GM23248 (cell line): ENCODE data around the gene AURKA. TPM values are rescaled to one million over a fixed set of nuclear protein-coding genes. Genes with fewer than 3 reads are reported as not detected.

Experiments used
- DNase-seq: peaks from one replicate; pipeline ENCODE4 v3.0.0-alpha.2; 2015
- H2AFZ ChIP-seq: fragments of 200-600 bp; sonication (generic); 2 replicates; pipeline ENCODE4 v1.6.1; 2016; ENCODE audit warnings: antibody characterized with exemption
- H3F3A ChIP-seq: fragments of 200-600 bp; sonication (generic); 2 replicates; pipeline ENCODE4 v1.6.1; 2016; ENCODE audit warnings: mild to moderate bottlenecking, antibody characterized with exemption, mixed run types; ENCODE audit not compliant: insufficient read depth
- H3K27ac ChIP-seq: fragments of 200-600 bp; sonication (generic); 2 replicates; pipeline ENCODE4 v1.5.1; 2016; ENCODE audit warnings: mild to moderate bottlenecking
- H3K27me3 ChIP-seq: fragments of 200-600 bp; sonication (generic); replicated peaks from 2 replicates; pipeline ENCODE4 v1.6.1; 2016; ENCODE audit warnings: mild to moderate bottlenecking; ENCODE audit not compliant: insufficient read depth
- H3K36me3 ChIP-seq: fragments of 200-600 bp; sonication (generic); 2 replicates; pipeline ENCODE4 v1.6.1; 2016; ENCODE audit warnings: low read depth, mild to moderate bottlenecking
- H3K4me1 ChIP-seq: fragments of 200-600 bp; sonication (generic); 2 replicates; pipeline ENCODE4 v1.6.1; 2016; ENCODE audit warnings: mild to moderate bottlenecking; ENCODE audit not compliant: insufficient read depth
- H3K4me2 ChIP-seq: fragments of 200-600 bp; sonication (generic); one replicate; pipeline ENCODE4 v1.6.1; 2016; ENCODE audit warnings: mild to moderate bottlenecking; ENCODE audit not compliant: unreplicated experiment
- H3K4me3 ChIP-seq: fragments of 200-600 bp; sonication (generic); 2 replicates; pipeline ENCODE4 v1.5.1; 2016; ENCODE audit warnings: mild to moderate bottlenecking
- H3K79me2 ChIP-seq: fragments of 200-600 bp; sonication (generic); 2 replicates; pipeline ENCODE4 v1.6.1; 2016; ENCODE audit warnings: mild to moderate bottlenecking; ENCODE audit not compliant: insufficient read depth
- H3K9ac ChIP-seq: fragments of 200-600 bp; sonication (generic); 2 replicates; pipeline ENCODE4 v1.6.1; 2016; ENCODE audit warnings: mild to moderate bottlenecking
- H3K9me2 ChIP-seq: fragments of 200-600 bp; sonication (generic); 2 replicates; pipeline ENCODE4 v1.6.1; 2016; ENCODE audit warnings: mixed run types, mild to moderate bottlenecking, moderate library complexity; ENCODE audit not compliant: insufficient read depth
- H3K9me3 ChIP-seq: fragments of 200-600 bp; sonication (generic); one replicate; pipeline ENCODE4 v1.6.1; 2017; ENCODE audit warnings: low read depth
- H4K20me1 ChIP-seq: fragments of 200-600 bp; sonication (generic); 2 replicates; pipeline ENCODE4 v1.6.0; 2016; ENCODE audit not compliant: insufficient read depth
- EZH2 ChIP-seq: fragments of 200-600 bp; sonication (generic); IDR thresholded peaks from 2 replicates; pipeline ENCODE4 v1.6.1; 2018; ENCODE audit warnings: antibody characterized with exemption, mild to moderate bottlenecking; ENCODE audit not compliant: insufficient read depth, poor library complexity, severe bottlenecking
- EZH2phosphoT487 ChIP-seq: fragments of 200-600 bp; sonication (generic); IDR thresholded peaks from 2 replicates; pipeline ENCODE4 v1.6.1; 2018; ENCODE audit warnings: antibody characterized with exemption, moderate library complexity, mild to moderate bottlenecking, low read depth; ENCODE audit not compliant: insufficient read depth
- WGBS, 2 experiments: methylation state at CpG; one replicate each; pipeline ENCODE4 v1.1.6; 2015 to 2017; ENCODE audit warnings: low lambda C conversion rate in 2 of 2, low coverage in 1 of 2; ENCODE audit errors: missing lambda C conversion rate in 2 of 2; 5-methylcytosine and 5-hydroxymethylcytosine counted together
- in situ Hi-C: fragments of 300-500 bp; cut with MboI; formaldehyde crosslinking; loops from 2 replicates; pipeline ENCODE4 v1.15.0; 2020
- polyA plus RNA-seq: library from polyadenylated mRNA; unstranded; fragments of >200 nt; fragmentation: Nextera tagmentation; extraction: Ambion mirVana; gene quantifications from 2 replicates; pipeline ENCODE4 v1.2.1, GENCODE V29; 2016
- total RNA-seq: library from RNA; depleted of rRNA; stranded (reverse); fragments of >200 nt; shearing (Covaris generic); gene quantifications from 2 replicates; pipeline ENCODE4 v1.2.3, GENCODE V29; 2014; rRNA removed

AURKA gene
- total RNA-seq (69.8 and 70.8 TPM in 2 replicates), polyA plus RNA-seq (78.9 and 88.5 TPM in 2 replicates)

GRCh38 chr20:56392132-56392880 is at the start of gene AURKA, which contains the start of gene CSTF1:
TSS of gene AURKA (minus strand) at chr20:56392215. CDS start at chr20:56388197, 4,018 bp downstream.
TSS of gene CSTF1 (plus strand) at chr20:56392645. CDS start at chr20:56395553, 2,908 bp downstream.
- Histone ChIP-seq H2AFZ (peak within 1 kb of the TSS; percentile 80), H3K27ac (peak within 1 kb of the TSS; percentile 85), H3F3A (peaks cover 37% of the 10 kb centered on the region), H3K9me3 (no peaks in the 10 kb centered on the region), H3K36me3 (peaks cover 32% of the 10 kb centered on the region), H3K4me2 (peak within 1 kb of the TSS; percentile 99), H3K27me3 (no peaks in the 10 kb centered on the region), H4K20me1 (no peaks in the 10 kb centered on the region), H3K79me2 (peaks cover 92% of the 10 kb centered on the region), H3K4me3 (peak within 1 kb of the TSS; percentile 96), H3K9ac (peak within 1 kb of the TSS; percentile 96), H3K4me1 (peaks cover 24% of the 10 kb centered on the region), H3K9me2 (no peaks in the 10 kb centered on the region)
- TF ChIP-seq EZH2phosphoT487 (no peak), EZH2 (no peak)
- 1% methylated on average over 53 of the region's 53 CpGs for WGBS, 2 experiments
- DNase-seq = peak; percentile 99
- in situ Hi-C loops = loop anchor here (10.0 kb wide), 1 partner anchor 82 kb away; no protein-coding TSS in a partner anchor

GRCh38 chr20:56440346-56441007 is 48.5 kb upstream of the AURKA start:
- peaks cover 45% of the 10 kb centered on the region for H3K4me1 ChIP-seq
- peak overlapping the region; percentile 67 for H3K9ac ChIP-seq
- no peaks in the 10 kb centered on the region for H4K20me1 ChIP-seq
- no peak for DNase-seq
- peak overlapping the region; percentile 45 for H3K4me2 ChIP-seq
- in situ Hi-C loops = no loop called here
- H3K4me3 ChIP-seq = no peak overlapping the region
- H3K79me2 ChIP-seq = peaks cover 22% of the 10 kb centered on the region
- 73% methylated on average over 4 of the region's 4 CpGs for WGBS, 2 experiments
- no peak for TF ChIP-seq EZH2
- TF ChIP-seq EZH2phosphoT487 = no peak
- H3K27ac ChIP-seq = peak overlapping the region; percentile 90
- no peaks in the 10 kb centered on the region for H3K9me3 ChIP-seq
- peaks cover 42% of the 10 kb centered on the region for H3F3A ChIP-seq
- H3K27me3 ChIP-seq = no peaks in the 10 kb centered on the region
- H3K36me3 ChIP-seq = no peaks in the 10 kb centered on the region; the same call in 1 of the 2 replicates
- H3K9me2 ChIP-seq = no peaks in the 10 kb centered on the region
- no peak overlapping the region for H2AFZ ChIP-seq

- TF ChIP-seq EZH2phosphoT487 (0 out of 2 replicates have a peak, but pooled peaks have one; percentile 59), EZH2 (no peak)
- 0 to 1% methylated on average over 5 of the region's 5 CpGs for WGBS, 2 experiments
- Histone ChIP-seq H3K4me3 (no peak overlapping the region), H3K9me2 (no peaks in the 10 kb centered on the region), H2AFZ (no peak overlapping the region), H3K4me2 (peak overlapping the region; percentile 45), H4K20me1 (no peaks in the 10 kb centered on the region), H3K9me3 (no peaks in the 10 kb centered on the region), H3K79me2 (peaks cover 27% of the 10 kb centered on the region), H3K4me1 (peaks cover 51% of the 10 kb centered on the region), H3F3A (peaks cover 48% of the 10 kb centered on the region), H3K9ac (peak overlapping the region; percentile 67), H3K36me3 (no peaks in the 10 kb centered on the region), H3K27me3 (no peaks in the 10 kb centered on the region), H3K27ac (peak overlapping the region; percentile 90)
- peak; percentile 99 for DNase-seq
- in situ Hi-C loops = no loop called here
Measured at GRCh38 chr20:56439771-56440291, 47.8 kb upstream of the AURKA start.

- WGBS, 2 experiments = 96 to 99% methylated on average over 4 of the region's 4 CpGs
- Histone ChIP-seq H3K27ac (peak overlapping the region; percentile 90), H3F3A (peaks cover 62% of the 10 kb centered on the region), H3K36me3 (no peaks in the 10 kb centered on the region), H3K9me2 (no peaks in the 10 kb centered on the region), H3K4me3 (no peak overlapping the region), H3K9ac (0 out of 2 replicates have a peak overlapping the region, but pooled peaks have one; percentile 59), H2AFZ (no peak overlapping the region), H3K79me2 (peaks cover 27% of the 10 kb centered on the region), H3K4me2 (no peak overlapping the region), H3K27me3 (no peaks in the 10 kb centered on the region), H3K4me1 (peaks cover 65% of the 10 kb centered on the region), H3K9me3 (no peaks in the 10 kb centered on the region), H4K20me1 (no peaks in the 10 kb centered on the region)
- TF ChIP-seq EZH2 (no peak), EZH2phosphoT487 (no peak)
- no peak for DNase-seq
- in situ Hi-C loops = no loop called here
Measured at GRCh38 chr20:56438284-56438683, 46.3 kb upstream of the AURKA start.
